OCI-LY7 (cell line): ENCODE results near the gene CTSZ. TPM values are rescaled to one million over a fixed set of nuclear protein-coding genes. Genes with fewer than 3 reads are reported as not detected.

Experiments
- BruUV-seq: library from RNA; stranded (reverse); fragments of 400-500 nt; replicated peaks from 2 replicates; lab custom pipeline; 2021; lab: Mats Ljungman, UMichigan
- CTCF ChIA-PET: fragments of 300-600 bp; sonication (Branson Sonifier 250); formaldehyde crosslinking; loops from one replicate; lab custom pipeline; 2022; ENCODE audit warnings: antibody characterized with exemption; ENCODE audit not compliant: unreplicated experiment; lab: Charles Lee
- POLR2A ChIA-PET: fragments of 300-600 bp; sonication (Branson Sonifier 250); formaldehyde crosslinking; loops from one replicate; lab custom pipeline; 2022; ENCODE audit warnings: antibody characterized with exemption; lab: Charles Lee
- DNase-seq: peaks from one replicate; pipeline ENCODE4 v3.0.0-alpha.2; 2015; ENCODE audit warnings: low spot score
- H2AFZ ChIP-seq: fragments of 200-600 bp; sonication (generic), shearing (Covaris generic); 2 replicates; pipeline ENCODE4 v1.6.1; 2014; ENCODE audit warnings: mild to moderate bottlenecking, antibody characterized with exemption, low read length, moderate library complexity
- H3K27ac ChIP-seq: fragments of 200-600 bp; sonication (generic); 2 replicates; pipeline ENCODE4 v1.5.1; 2014; ENCODE audit warnings: mixed run types, low read depth, mild to moderate bottlenecking, moderate library complexity, low read length, inconsistent platforms; ENCODE audit not compliant: poor library complexity, severe bottlenecking
- H3K36me3 ChIP-seq: fragments of 200-600 bp; sonication (generic); 2 replicates; pipeline ENCODE4 v1.6.1; 2014; ENCODE audit warnings: mild to moderate bottlenecking, antibody characterized with exemption, low read length, moderate library complexity, mixed read lengths; ENCODE audit not compliant: insufficient read depth
- H3K4me1 ChIP-seq: fragments of 200-600 bp; sonication (generic); 2 replicates; pipeline ENCODE4 v1.5.1; 2014; ENCODE audit warnings: mild to moderate bottlenecking, low read length; ENCODE audit not compliant: insufficient read depth, poor library complexity, severe bottlenecking
- H3K4me2 ChIP-seq: fragments of 200-600 bp; sonication (generic); 2 replicates; pipeline ENCODE4 v1.6.1; 2014; ENCODE audit warnings: mild to moderate bottlenecking, low read length
- H3K4me3 ChIP-seq: fragments of 200-600 bp; sonication (generic); 2 replicates; pipeline ENCODE4 v1.5.1; 2014; ENCODE audit warnings: mild to moderate bottlenecking, low read depth, low read length; ENCODE audit not compliant: poor library complexity, severe bottlenecking
- H3K79me2 ChIP-seq: fragments of 200-600 bp; sonication (generic); 2 replicates; pipeline ENCODE4 v1.6.1; 2016; ENCODE audit warnings: low read depth, mild to moderate bottlenecking, low read length, moderate library complexity, mixed read lengths; ENCODE audit not compliant: insufficient read depth
- H3K9me2 ChIP-seq: fragments of 200-600 bp; sonication (generic); 2 replicates; pipeline ENCODE4 v1.6.1; 2016; ENCODE audit warnings: mild to moderate bottlenecking, low read length, mixed read lengths; ENCODE audit not compliant: insufficient read depth
- H3K9me3 ChIP-seq: fragments of 200-600 bp; sonication (generic); 2 replicates; pipeline ENCODE4 v1.6.1; 2014; ENCODE audit warnings: mild to moderate bottlenecking, mixed run types, low read length, mixed read lengths
- H4K20me1 ChIP-seq: fragments of 200-600 bp; sonication (generic); 2 replicates; pipeline ENCODE4 v1.6.1; 2014; ENCODE audit warnings: mild to moderate bottlenecking, antibody characterized with exemption, low read length, moderate library complexity, mixed read lengths; ENCODE audit not compliant: insufficient read depth
- EZH2phosphoT487 ChIP-seq: fragments of 200-600 bp; sonication (generic); IDR thresholded peaks from 2 replicates; pipeline ENCODE4 v1.6.1; 2018; ENCODE audit warnings: low read depth, borderline replicate concordance, mild to moderate bottlenecking, mixed run types, antibody characterized with exemption, low read length, moderate library complexity, mixed read lengths
- intact Hi-C: fragments of 100-400 bp; cut with micrococcal nuclease; formaldehyde crosslinking; loops from one replicate; pipeline ENCODE4 v1.10.0; 2022; ENCODE audit not compliant: unreplicated experiment
- total RNA-seq, 2 experiments: library from RNA; depleted of rRNA in 1 of 2; stranded (reverse); fragments of >200 nt in 1 of 2; shearing (Covaris generic) in 1 of 2; gene quantifications; 2 replicates each; pipeline ENCODE4 v1.2.3, GENCODE V29; 2014 to 2022
- TF ChIP-seq, protein P1 (sequence below): fragments of 200-600 bp; sonication (generic); conservative IDR thresholded peaks from 2 replicates; pipeline ENCODE4 v1.5.1; 2014; ENCODE audit warnings: mild to moderate bottlenecking, antibody characterized with exemption, low read length, moderate library complexity, mixed read lengths

CTSZ gene
- total RNA-seq, 2 experiments from 2014 or later = 50.5 to 114 TPM

- Histone ChIP-seq H3K36me3 (peaks cover 21% of the 10 kb centered on the region), H3K4me3 (peak overlapping the region; percentile 86), H3K9me2 (no peaks in the 10 kb centered on the region), H3K4me1 (peaks cover 47% of the 10 kb centered on the region), H3K4me2 (peak overlapping the region; percentile 98), H3K9me3 (no peaks in the 10 kb centered on the region), H2AFZ (peak overlapping the region; percentile 89), H4K20me1 (peaks cover 20% of the 10 kb centered on the region; the same call in 1 of the 2 replicates), H3K79me2 (peaks cover 33% of the 10 kb centered on the region), H3K27ac (peak overlapping the region; percentile 77)
- CTCF ChIA-PET = no interaction called here
- TF ChIP-seq, protein P1, sequence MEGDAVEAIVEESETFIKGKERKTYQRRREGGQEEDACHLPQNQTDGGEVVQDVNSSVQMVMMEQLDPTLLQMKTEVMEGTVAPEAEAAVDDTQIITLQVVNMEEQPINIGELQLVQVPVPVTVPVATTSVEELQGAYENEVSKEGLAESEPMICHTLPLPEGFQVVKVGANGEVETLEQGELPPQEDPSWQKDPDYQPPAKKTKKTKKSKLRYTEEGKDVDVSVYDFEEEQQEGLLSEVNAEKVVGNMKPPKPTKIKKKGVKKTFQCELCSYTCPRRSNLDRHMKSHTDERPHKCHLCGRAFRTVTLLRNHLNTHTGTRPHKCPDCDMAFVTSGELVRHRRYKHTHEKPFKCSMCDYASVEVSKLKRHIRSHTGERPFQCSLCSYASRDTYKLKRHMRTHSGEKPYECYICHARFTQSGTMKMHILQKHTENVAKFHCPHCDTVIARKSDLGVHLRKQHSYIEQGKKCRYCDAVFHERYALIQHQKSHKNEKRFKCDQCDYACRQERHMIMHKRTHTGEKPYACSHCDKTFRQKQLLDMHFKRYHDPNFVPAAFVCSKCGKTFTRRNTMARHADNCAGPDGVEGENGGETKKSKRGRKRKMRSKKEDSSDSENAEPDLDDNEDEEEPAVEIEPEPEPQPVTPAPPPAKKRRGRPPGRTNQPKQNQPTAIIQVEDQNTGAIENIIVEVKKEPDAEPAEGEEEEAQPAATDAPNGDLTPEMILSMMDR = no peak
- TF ChIP-seq EZH2phosphoT487 = no peak
- POLR2A ChIA-PET = interaction anchor here (1.2 to 4.1 kb wide), 7 partner anchors 11 to 153 kb away, joined by 4 to 32 read pairs (median 5); partner anchors contain the start of gene ATP5F1E
- intact Hi-C loops = loop anchor here (5.0 to 10.0 kb wide), 3 partner anchors 62 to 389 kb away; partner anchors contain the start of genes NELFCD and STX16
- DNase-seq = peak; percentile 43
- BruUV-seq = no TSS peak
Measured at GRCh38 chr20:59044295-59044694, 37.2 kb upstream of the CTSZ start.

DNA sequence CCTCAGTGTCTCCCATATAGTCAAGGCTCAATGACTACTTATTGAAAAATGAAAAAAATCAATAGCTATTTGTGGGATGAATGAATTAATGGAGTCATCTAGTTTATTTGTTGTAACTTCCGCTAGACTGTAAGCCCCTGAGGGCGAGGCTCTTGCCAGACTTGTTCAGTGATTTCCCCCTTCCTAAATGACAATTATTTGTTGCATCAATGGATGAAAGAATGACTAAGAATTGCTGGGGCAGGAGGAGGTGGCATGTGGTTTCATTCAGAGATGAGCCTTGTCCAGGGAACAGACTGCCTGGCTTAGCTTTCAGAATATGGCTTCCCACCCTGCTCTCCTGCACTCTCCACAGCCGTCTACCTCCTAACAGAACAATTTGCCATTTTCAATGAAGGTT, 36.6 kb upstream of the CTSZ start:
- intact Hi-C loops = loop anchor here (2.0 to 10.0 kb wide), 5 partner anchors 39 to 389 kb away; partner anchors contain the start of genes NELFCD and STX16
- H3K9me2 ChIP-seq = no peaks in the 10 kb centered on the region
- peak overlapping the region; percentile 89 for H2AFZ ChIP-seq
- TF ChIP-seq, protein P1 = no peak
- no peak for TF ChIP-seq EZH2phosphoT487
- peak overlapping the region; percentile 86 for H3K4me3 ChIP-seq
- peaks cover 26% of the 10 kb centered on the region for H3K36me3 ChIP-seq
- DNase-seq = peak; percentile 31
- peaks cover 53% of the 10 kb centered on the region for H3K4me1 ChIP-seq
- peaks cover 39% of the 10 kb centered on the region for H3K79me2 ChIP-seq
- ChIA-PET POLR2A (interaction anchor here (0.5 to 4.1 kb wide), 17 partner anchors 11 to 167 kb away, joined by 3 to 32 read pairs (median 5); partner anchors contain the start of gene ATP5F1E), CTCF (interaction anchor here (1.0 kb wide), 1 partner anchor 27 kb away, joined by 4 read pairs; no protein-coding TSS in a partner anchor)
- peak overlapping the region; percentile 98 for H3K4me2 ChIP-seq
- peaks cover 21% of the 10 kb centered on the region; the same call in 1 of the 2 replicates for H4K20me1 ChIP-seq
- peak overlapping the region; percentile 77 for H3K27ac ChIP-seq
- no TSS peak for BruUV-seq
- H3K9me3 ChIP-seq = no peaks in the 10 kb centered on the region
